ENCODE results near the gene KLRK1. TPM values are rescaled to one million over a fixed set of nuclear protein-coding genes. Genes with fewer than 3 reads are reported as not detected.

The KLRK1 gene
- polyA plus RNA-seq, 1 of the 3 experiments (the other 2 are of a cell fraction) = not detected

- Histone ChIP-seq H3F3A (replicated peaks; ENCODE audit: insufficient read depth) (no peaks in the 10 kb centered on the region), H3K27ac (ENCODE audit: low read depth in 2 of 2, low read length in 1 of 2) (no peak overlapping the region), H3K4me3 (ENCODE audit: low read depth in 2 of 2, low read length in 1 of 2) (no peak overlapping the region), H2AFZ (ENCODE audit: low read depth) (no peak overlapping the region), H3K4me2 (no peak overlapping the region), H3K9ac (no peak overlapping the region), H3K9me2 (no peaks in the 10 kb centered on the region), H3K27me3 (ENCODE audit: insufficient read depth) (no peaks in the 10 kb centered on the region), H3K36me3 (replicated peaks in 1 of 2; ENCODE audit: control insufficient read depth in 1 of 2, insufficient read depth in 2 of 2, low read length in 1 of 2) (no peaks in the 10 kb centered on the region), H3K9me3 (no peaks in the 10 kb centered on the region), H3K4me1 (ENCODE audit: control insufficient read depth in 1 of 2, insufficient read depth in 2 of 2, low read depth in 1 of 2, low read length in 1 of 2) (peaks cover 0 to 9% of the 10 kb centered on the region in 2 experiments; a peak in 1 of 4 replicates), H4K20me1 (ENCODE audit: insufficient read depth) (no peaks in the 10 kb centered on the region), H3K79me2 (ENCODE audit: insufficient read depth) (no peaks in the 10 kb centered on the region)
- ChIA-PET CTCF (no interaction called here), POLR2A (no interaction called here)
- DNase-seq = no peak
- no peak for TF ChIP-seq RXRA (IDR thresholded peaks at IDR 0.05; ENCODE audit: borderline replicate concordance, low read depth)
- 94% methylated on average over 3 of the region's 5 CpGs for WGBS (ENCODE audit: low lambda C conversion rate)
Measured at GRCh38 chr12:10363658-10363913, 26.3 kb downstream of the KLRK1 start.

GRCh38 chr12:10362828-10363657 lies 26.8 kb downstream of the KLRK1 start:
- POLR2A ChIA-PET = no interaction called here

DNA sequence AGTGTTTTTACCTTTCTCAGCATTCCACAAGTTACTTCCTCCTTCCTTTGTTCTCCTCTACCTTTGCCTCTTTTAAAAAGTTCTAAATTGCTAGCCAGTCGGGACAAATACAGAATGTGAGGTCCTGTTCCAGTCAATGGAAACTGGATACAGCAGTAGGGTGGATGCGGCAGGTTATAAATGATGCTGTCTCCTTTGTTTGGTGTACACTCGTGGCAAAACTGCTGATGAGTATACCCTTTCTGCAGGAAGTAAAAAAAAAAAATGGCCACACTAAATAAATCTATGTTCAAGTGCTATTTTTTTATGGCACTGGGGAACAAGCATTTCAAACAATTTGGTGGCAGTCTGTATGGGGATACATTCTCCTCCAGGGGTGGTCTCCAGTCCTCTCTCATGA lies 27.5 kb downstream of the KLRK1 start:
- peaks cover 0 to 9% of the 10 kb centered on the region in 2 experiments; a peak in 1 of 4 replicates for H3K4me1 ChIP-seq (ENCODE audit: control insufficient read depth in 1 of 2, insufficient read depth in 2 of 2, low read depth in 1 of 2, low read length in 1 of 2)
- no peak overlapping the region for H3K9ac ChIP-seq
- H3K27me3 ChIP-seq (ENCODE audit: insufficient read depth) = no peaks in the 10 kb centered on the region
- H3K36me3 ChIP-seq (replicated peaks in 1 of 2; ENCODE audit: control insufficient read depth in 1 of 2, insufficient read depth in 2 of 2, low read length in 1 of 2) = no peaks in the 10 kb centered on the region
- no peak for DNase-seq
- 55% methylated on average over 3 of the region's 3 CpGs for WGBS (ENCODE audit: low lambda C conversion rate)
- no peak overlapping the region for H2AFZ ChIP-seq (ENCODE audit: low read depth)
- no peaks in the 10 kb centered on the region for H4K20me1 ChIP-seq (ENCODE audit: insufficient read depth)
- no peak overlapping the region for H3K4me3 ChIP-seq (ENCODE audit: low read depth in 2 of 2, low read length in 1 of 2)
- no peak overlapping the region for H3K27ac ChIP-seq (ENCODE audit: low read depth in 2 of 2, low read length in 1 of 2)
- no peaks in the 10 kb centered on the region for H3K79me2 ChIP-seq (ENCODE audit: insufficient read depth)
- CTCF ChIA-PET = no interaction called here
- H3F3A ChIP-seq (replicated peaks; ENCODE audit: insufficient read depth) = no peaks in the 10 kb centered on the region
- POLR2A ChIA-PET = no interaction called here
- no peaks in the 10 kb centered on the region for H3K9me2 ChIP-seq
- H3K9me3 ChIP-seq = no peaks in the 10 kb centered on the region
- no peak overlapping the region for H3K4me2 ChIP-seq
- TF ChIP-seq, protein P1, sequence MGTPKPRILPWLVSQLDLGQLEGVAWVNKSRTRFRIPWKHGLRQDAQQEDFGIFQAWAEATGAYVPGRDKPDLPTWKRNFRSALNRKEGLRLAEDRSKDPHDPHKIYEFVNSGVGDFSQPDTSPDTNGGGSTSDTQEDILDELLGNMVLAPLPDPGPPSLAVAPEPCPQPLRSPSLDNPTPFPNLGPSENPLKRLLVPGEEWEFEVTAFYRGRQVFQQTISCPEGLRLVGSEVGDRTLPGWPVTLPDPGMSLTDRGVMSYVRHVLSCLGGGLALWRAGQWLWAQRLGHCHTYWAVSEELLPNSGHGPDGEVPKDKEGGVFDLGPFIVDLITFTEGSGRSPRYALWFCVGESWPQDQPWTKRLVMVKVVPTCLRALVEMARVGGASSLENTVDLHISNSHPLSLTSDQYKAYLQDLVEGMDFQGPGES (IDR thresholded peaks at IDR 0.05; ENCODE audit: low read depth, low read length) = no peak
- TF ChIP-seq TEAD4 (IDR thresholded peaks at IDR 0.05; ENCODE audit: borderline replicate concordance, insufficient read depth) (no peak), RAD21 (IDR thresholded peaks at IDR 0.05; ENCODE audit: low read length) (no peak), SMC3 (IDR thresholded peaks at IDR 0.05; ENCODE audit: low read depth, low read length) (no peak), SIN3A (IDR thresholded peaks at IDR 0.05; ENCODE audit: borderline replicate concordance, low read depth, low read length) (no peak), MEF2A (IDR thresholded peaks at IDR 0.05; ENCODE audit: borderline replicate concordance, low read depth) (no peak), FOXJ3 (CRISPR knock-in tag; IDR thresholded peaks at IDR 0.05) (no peak), POLR2AphosphoS5 (IDR thresholded peaks at IDR 0.05; ENCODE audit: low read depth, low read length) (no peak), JUND (IDR thresholded peaks at IDR 0.05) (no peak), FOXM1 (IDR thresholded peaks at IDR 0.05; ENCODE audit: low read depth) (no peak)
- TF ChIP-seq, protein P2, sequence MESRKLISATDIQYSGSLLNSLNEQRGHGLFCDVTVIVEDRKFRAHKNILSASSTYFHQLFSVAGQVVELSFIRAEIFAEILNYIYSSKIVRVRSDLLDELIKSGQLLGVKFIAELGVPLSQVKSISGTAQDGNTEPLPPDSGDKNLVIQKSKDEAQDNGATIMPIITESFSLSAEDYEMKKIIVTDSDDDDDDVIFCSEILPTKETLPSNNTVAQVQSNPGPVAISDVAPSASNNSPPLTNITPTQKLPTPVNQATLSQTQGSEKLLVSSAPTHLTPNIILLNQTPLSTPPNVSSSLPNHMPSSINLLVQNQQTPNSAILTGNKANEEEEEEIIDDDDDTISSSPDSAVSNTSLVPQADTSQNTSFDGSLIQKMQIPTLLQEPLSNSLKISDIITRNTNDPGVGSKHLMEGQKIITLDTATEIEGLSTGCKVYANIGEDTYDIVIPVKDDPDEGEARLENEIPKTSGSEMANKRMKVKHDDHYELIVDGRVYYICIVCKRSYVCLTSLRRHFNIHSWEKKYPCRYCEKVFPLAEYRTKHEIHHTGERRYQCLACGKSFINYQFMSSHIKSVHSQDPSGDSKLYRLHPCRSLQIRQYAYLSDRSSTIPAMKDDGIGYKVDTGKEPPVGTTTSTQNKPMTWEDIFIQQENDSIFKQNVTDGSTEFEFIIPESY (IDR thresholded peaks at IDR 0.05; ENCODE audit: borderline replicate concordance, low read depth) = no peak

More at GRCh38 chr12:10362828-10363657, 26.8 kb downstream of the KLRK1 start:
- Histone ChIP-seq H3K4me1 (ENCODE audit: control insufficient read depth in 1 of 2, insufficient read depth in 2 of 2, low read depth in 1 of 2, low read length in 1 of 2) (peaks cover 0 to 9% of the 10 kb centered on the region in 2 experiments; a peak in 1 of 4 replicates), H3K36me3 (replicated peaks in 1 of 2; ENCODE audit: control insufficient read depth in 1 of 2, insufficient read depth in 2 of 2, low read length in 1 of 2) (no peaks in the 10 kb centered on the region), H3K9me2 (no peaks in the 10 kb centered on the region), H3K4me2 (no peak overlapping the region), H3K4me3 (ENCODE audit: low read depth in 2 of 2, low read length in 1 of 2) (no peak overlapping the region), H2AFZ (ENCODE audit: low read depth) (no peak overlapping the region), H3K27ac (ENCODE audit: low read depth in 2 of 2, low read length in 1 of 2) (no peak overlapping the region), H3F3A (replicated peaks; ENCODE audit: insufficient read depth) (no peaks in the 10 kb centered on the region), H3K79me2 (ENCODE audit: insufficient read depth) (no peaks in the 10 kb centered on the region), H3K9me3 (no peaks in the 10 kb centered on the region), H4K20me1 (ENCODE audit: insufficient read depth) (no peaks in the 10 kb centered on the region), H3K9ac (no peak overlapping the region), H3K27me3 (ENCODE audit: insufficient read depth) (no peaks in the 10 kb centered on the region)
- WGBS (ENCODE audit: low lambda C conversion rate) = 85% methylated on average over 9 of the region's 9 CpGs
- TF ChIP-seq NRF1 (IDR thresholded peaks at IDR 0.05; ENCODE audit: low read depth, low read length) = no peak
- TF ChIP-seq, protein P3, sequence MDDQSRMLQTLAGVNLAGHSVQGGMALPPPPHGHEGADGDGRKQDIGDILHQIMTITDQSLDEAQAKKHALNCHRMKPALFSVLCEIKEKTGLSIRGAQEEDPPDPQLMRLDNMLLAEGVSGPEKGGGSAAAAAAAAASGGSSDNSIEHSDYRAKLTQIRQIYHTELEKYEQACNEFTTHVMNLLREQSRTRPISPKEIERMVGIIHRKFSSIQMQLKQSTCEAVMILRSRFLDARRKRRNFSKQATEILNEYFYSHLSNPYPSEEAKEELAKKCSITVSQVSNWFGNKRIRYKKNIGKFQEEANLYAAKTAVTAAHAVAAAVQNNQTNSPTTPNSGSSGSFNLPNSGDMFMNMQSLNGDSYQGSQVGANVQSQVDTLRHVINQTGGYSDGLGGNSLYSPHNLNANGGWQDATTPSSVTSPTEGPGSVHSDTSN (IDR thresholded peaks at IDR 0.05) = no peak
- TF ChIP-seq JUND (IDR thresholded peaks at IDR 0.05) = no peak
- no peak for TF ChIP-seq RXRA (IDR thresholded peaks at IDR 0.05; ENCODE audit: borderline replicate concordance, low read depth)
- TF ChIP-seq RCOR1 (IDR thresholded peaks at IDR 0.05; ENCODE audit: low read length) = no peak
- TF ChIP-seq FOXJ3 (CRISPR knock-in tag; IDR thresholded peaks at IDR 0.05) = no peak
- TF ChIP-seq, protein P4, sequence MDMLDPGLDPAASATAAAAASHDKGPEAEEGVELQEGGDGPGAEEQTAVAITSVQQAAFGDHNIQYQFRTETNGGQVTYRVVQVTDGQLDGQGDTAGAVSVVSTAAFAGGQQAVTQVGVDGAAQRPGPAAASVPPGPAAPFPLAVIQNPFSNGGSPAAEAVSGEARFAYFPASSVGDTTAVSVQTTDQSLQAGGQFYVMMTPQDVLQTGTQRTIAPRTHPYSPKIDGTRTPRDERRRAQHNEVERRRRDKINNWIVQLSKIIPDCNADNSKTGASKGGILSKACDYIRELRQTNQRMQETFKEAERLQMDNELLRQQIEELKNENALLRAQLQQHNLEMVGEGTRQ (IDR thresholded peaks at IDR 0.05; ENCODE audit: borderline replicate concordance, low read depth, low read length) = no peak
- no peak for TF ChIP-seq EZH2phosphoT487 (IDR thresholded peaks at IDR 0.05; ENCODE audit: borderline replicate concordance, low read depth)
- no peak for TF ChIP-seq CHD2 (IDR thresholded peaks at IDR 0.05; ENCODE audit: low read length, partially characterized antibody)
- CTCF ChIA-PET = no interaction called here
- no peak for DNase-seq

All from SK-N-SH (cell line).